MCF 10A (cell line): ENCODE measurements around the gene SDHB. TPM values are rescaled to one million over a fixed set of nuclear protein-coding genes. Genes with fewer than 3 reads are reported as not detected.

Experiments used
- Bru-seq: library from RNA; stranded (reverse); fragments of 400-500 nt; gene quantifications from one replicate; lab custom pipeline; 2021; lab: Mats Ljungman, UMichigan
- BruChase-seq, 2 experiments: library from RNA; stranded (reverse); fragments of 400-500 nt; gene quantifications; one replicate each; lab custom pipeline; 2021; lab: Mats Ljungman, UMichigan
- BruUV-seq: library from RNA; stranded (reverse); fragments of 400-500 nt; replicated peaks from 2 replicates; lab custom pipeline; 2021; lab: Mats Ljungman, UMichigan
- CTCF ChIA-PET: fragments of 300-600 bp; sonication (Branson Sonifier 250); formaldehyde crosslinking; extraction: SDS; loops from one replicate; lab custom pipeline; 2021; ENCODE audit warnings: antibody characterized with exemption, inconsistent platforms; lab: Yijun Ruan, JAX
- POLR2A ChIA-PET: fragments of 300-600, 350-650 bp; sonication (Branson Sonifier 250); formaldehyde crosslinking; extraction: SDS; loops from one replicate; lab custom pipeline; 2020; ENCODE audit warnings: antibody characterized with exemption, inconsistent platforms; lab: Yijun Ruan, JAX
- DNase-seq: peaks from one replicate; pipeline ENCODE4 v3.0.0-alpha.2; 2018; ENCODE audit not compliant: unreplicated experiment
- H3K27ac Mint-ChIP-seq: one replicate; pipeline ENCODE4 v1.8.0; 2022; ENCODE audit warnings: mild to moderate bottlenecking, low read depth, mixed read lengths; ENCODE audit not compliant: unreplicated experiment
- H3K27me3 Mint-ChIP-seq: one replicate; pipeline ENCODE4 v1.8.0; 2022; ENCODE audit warnings: mixed read lengths; ENCODE audit not compliant: insufficient read depth, unreplicated experiment
- H3K36me3 Mint-ChIP-seq: one replicate; pipeline ENCODE4 v1.8.0; 2022; ENCODE audit warnings: mild to moderate bottlenecking, moderate library complexity, mixed read lengths; ENCODE audit not compliant: insufficient read depth, unreplicated experiment
- H3K4me1 Mint-ChIP-seq: one replicate; pipeline ENCODE4 v1.8.0; 2022; ENCODE audit warnings: mixed read lengths; ENCODE audit not compliant: insufficient read depth, unreplicated experiment
- H3K4me3 Mint-ChIP-seq: one replicate; pipeline ENCODE4 v1.8.0; 2022; ENCODE audit warnings: mild to moderate bottlenecking, moderate library complexity, mixed read lengths; ENCODE audit not compliant: unreplicated experiment
- H3K9me3 Mint-ChIP-seq: one replicate; pipeline ENCODE4 v1.8.0; 2022; ENCODE audit warnings: mixed read lengths; ENCODE audit not compliant: unreplicated experiment
- CTCF ChIP-seq: fragments of 200-600 bp; IDR thresholded peaks from one replicate; pipeline ENCODE4 v1.8.0; 2022; ENCODE audit warnings: antibody characterized with exemption, mild to moderate bottlenecking; ENCODE audit not compliant: unreplicated experiment
- intact Hi-C: fragments of 100-400 bp; cut with micrococcal nuclease; formaldehyde crosslinking; loops from 2 replicates; pipeline ENCODE4 v1.14.1; 2022
- long read RNA-seq: library from polyadenylated mRNA; stranded (forward); transcript quantifications from one replicate; pipeline ENCODE4 v2.0.0, GENCODE V29; 2022
- total RNA-seq: library from RNA; stranded (reverse); gene quantifications from 2 replicates; pipeline ENCODE4 v1.2.3, GENCODE V29; 2022

Gene SDHB
- 166 and 189 TPM in 2 replicates for total RNA-seq
- Bru-seq, nascent RNA, result percentile 76 among the genes with signal in this experiment
- BruChase-seq, experiment 1, labeled RNA remaining after a 6-hour chase, result percentile 70 among the genes with signal in this experiment
- percentile 64 among the genes with signal in this experiment for BruChase-seq, experiment 2, labeled RNA remaining after a 2-hour chase
- long read RNA-seq, transcript SDHB-201 (8 exons, 1,153 nt), result major isoform, 340 of 366 reads
- long read RNA-seq, partial matches to known transcripts, result 19 of 366 reads
- long read RNA-seq, other reads (novel, unspliced or antisense), result 5 of 366 reads

DNA sequence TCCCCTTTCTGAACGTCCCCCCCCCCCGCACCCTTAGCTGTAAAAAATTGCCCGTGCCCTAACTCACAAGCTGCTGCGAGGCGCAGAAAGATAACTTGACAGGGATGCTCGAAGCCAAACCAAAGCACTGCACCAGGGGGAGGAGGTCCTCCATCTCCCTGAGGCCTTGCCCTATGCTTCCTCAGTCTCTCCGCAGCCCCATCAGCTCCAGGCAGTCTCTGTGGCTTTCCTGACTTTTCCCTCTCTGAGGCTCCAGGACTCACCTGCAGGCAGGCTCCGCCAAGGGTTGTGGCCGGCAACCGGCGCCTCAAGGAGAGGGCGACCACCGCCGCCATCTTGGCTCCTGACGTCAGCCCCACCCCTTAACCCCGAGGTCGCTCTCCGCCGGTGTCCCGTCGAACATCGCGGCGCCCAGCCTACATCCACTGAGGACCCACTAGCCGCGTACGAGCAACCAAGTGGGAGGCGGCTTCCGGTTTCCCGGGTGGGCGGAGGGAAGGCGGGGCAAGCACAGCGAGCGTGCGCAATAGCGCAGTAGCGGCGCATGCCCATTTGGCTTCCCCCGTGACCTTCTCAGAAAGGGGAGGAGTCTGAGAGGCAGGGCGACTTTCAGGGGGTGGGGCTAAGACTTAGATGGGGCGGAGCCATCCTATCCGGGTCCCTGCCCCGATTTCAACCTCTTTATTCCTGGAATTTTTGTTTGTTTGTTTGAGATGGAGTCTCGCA is at the start of gene SDHB:
Gene SDHB (minus strand): TSS at position 348 of the 726 bp plus-strand sequence. CDS start 13 bp downstream, at position 335.
- peak; percentile 98 for DNase-seq
- intact Hi-C loops, result no loop called here
- TF ChIP-seq CTCF, result no peak
- Mint-ChIP-seq H3K4me3 (peak within 1 kb of the TSS; percentile 89), H3K4me1 (peaks cover 6% of the 10 kb centered on the region), H3K36me3 (peaks cover 26% of the 10 kb centered on the region), H3K27me3 (no peaks in the 10 kb centered on the region), H3K9me3 (no peaks in the 10 kb centered on the region), H3K27ac (peak within 1 kb of the TSS; percentile 89)
- ChIA-PET POLR2A (interaction anchor here (0.7 to 1.3 kb wide), 3 partner anchors 44 to 434 kb away, joined by 3 to 5 read pairs (median 4); no protein-coding TSS in a partner anchor), CTCF (interaction anchor here (0.6 kb wide), 1 partner anchor 36 kb away, joined by 3 read pairs; no protein-coding TSS in a partner anchor)
- BruUV-seq, result no TSS peak

DNA sequence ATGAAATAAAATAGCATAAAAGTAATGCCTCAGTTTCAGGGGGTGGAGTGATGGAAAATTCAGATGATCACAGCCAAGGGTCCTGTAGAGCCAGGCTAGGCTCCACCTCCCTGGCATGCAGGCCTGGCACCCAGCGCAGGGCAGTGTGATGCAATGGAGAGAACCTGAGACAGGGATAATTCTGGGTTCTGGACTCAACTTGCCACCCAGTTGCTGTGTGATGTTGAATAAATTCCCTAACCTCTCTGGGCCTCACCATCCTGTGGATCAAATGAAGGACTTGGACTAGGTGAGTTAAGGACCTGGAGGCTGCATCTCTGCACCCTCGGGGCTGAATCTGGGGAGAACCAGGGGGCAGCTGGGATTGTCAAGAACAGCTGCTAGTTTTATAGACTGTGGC is 48.4 kb upstream of the SDHB start:
- ChIA-PET CTCF (no interaction called here), POLR2A (interaction anchor here (0.6 kb wide), 1 partner anchor 196 kb away, joined by 3 read pairs; no protein-coding TSS in a partner anchor)
- no peak overlapping the region for H3K4me3 Mint-ChIP-seq
- H3K27ac Mint-ChIP-seq, result no peak overlapping the region
- intact Hi-C loops, result no loop called here
- no peak for DNase-seq
- H3K4me1 Mint-ChIP-seq, result peaks cover 18% of the 10 kb centered on the region
- BruUV-seq, result no TSS peak
- no peaks in the 10 kb centered on the region for H3K27me3 Mint-ChIP-seq
- TF ChIP-seq CTCF, result no peak
- no peaks in the 10 kb centered on the region for H3K36me3 Mint-ChIP-seq
- H3K9me3 Mint-ChIP-seq, result no peaks in the 10 kb centered on the region

GRCh38 chr1:17101261-17101660 is 47.4 kb upstream of the SDHB start:
- TF ChIP-seq CTCF, result no peak
- Mint-ChIP-seq H3K27ac (no peak overlapping the region), H3K4me1 (peaks cover 22% of the 10 kb centered on the region), H3K27me3 (no peaks in the 10 kb centered on the region), H3K36me3 (no peaks in the 10 kb centered on the region), H3K9me3 (no peaks in the 10 kb centered on the region), H3K4me3 (no peak overlapping the region)
- CTCF ChIA-PET, result no interaction called here
- no TSS peak for BruUV-seq
- DNase-seq, result no peak
- POLR2A ChIA-PET, result no interaction called here
- intact Hi-C loops, result no loop called here
